ENCODE results near the gene DLGAP4. TPM values are rescaled to one million over a fixed set of nuclear protein-coding genes. Genes with fewer than 3 reads are reported as not detected.

DLGAP4 gene
- total and polyA plus RNA-seq, 2 of the 8 experiments (the other 6 are each of a cell fraction or from before 2014, with no cell fraction given), result 41.2 to 57.2 TPM

DNA sequence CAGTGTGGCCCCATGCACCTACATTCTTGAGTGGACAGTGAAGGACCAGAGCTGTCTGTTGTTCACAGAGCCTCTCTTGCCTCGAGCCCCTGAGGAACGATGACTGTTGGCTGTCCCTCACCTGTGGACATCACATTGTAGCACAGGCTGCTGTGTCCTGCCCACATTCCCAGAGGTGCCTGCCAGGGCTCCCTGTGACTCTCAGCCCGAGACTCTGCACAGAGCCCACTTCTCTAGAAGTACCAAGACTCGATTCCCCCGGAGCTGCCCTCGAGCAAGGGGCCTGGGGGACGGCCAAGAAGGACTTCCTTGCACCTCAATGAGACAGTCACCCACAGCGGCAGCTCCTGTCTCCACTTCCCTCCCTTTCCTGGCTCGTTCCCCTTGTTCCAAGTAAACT is 28.6 kb upstream of the DLGAP4 start:
- CTCF ChIA-PET (ENCODE audit: partially characterized antibody), result interaction anchor here (1.0 to 1.5 kb wide), 3 partner anchors 13 to 114 kb away, joined by 3 to 4 read pairs (median 3); no protein-coding TSS in a partner anchor
- FAIRE-seq (no peak), DNase-seq (ENCODE audit: low read depth in 1 of 2, low spot score in 2 of 2) (peak in 1 of 2 experiments; percentile 34)
- no peak overlapping the region for H2BK15ac ChIP-seq (ENCODE audit: low read length)
- no peak overlapping the region for H3K27ac ChIP-seq (ENCODE audit: low read depth, low read length)
- no peak overlapping the region for H4K5ac ChIP-seq (ENCODE audit: insufficient read length, low read depth, low read length)
- H3K4me3 ChIP-seq (ENCODE audit: extremely low read depth in 1 of 4, insufficient read depth in 2 of 4, low read depth in 3 of 4, low read length in 4 of 4), result no peak overlapping the region
- peaks cover 0 to 5% of the 10 kb centered on the region in 2 experiments for H4K20me1 ChIP-seq (replicated peaks in 1 of 2; ENCODE audit: control insufficient read depth in 1 of 2, insufficient read depth in 2 of 2, low read length in 2 of 2)
- H3K79me1 ChIP-seq (ENCODE audit: low read depth, low read length), result no peaks in the 10 kb centered on the region
- no peak overlapping the region for H2AFZ ChIP-seq (ENCODE audit: low read length)
- H2BK12ac ChIP-seq (ENCODE audit: low read depth, low read length), result no peak overlapping the region
- no peak overlapping the region for H4K8ac ChIP-seq (ENCODE audit: extremely low read depth, insufficient read depth, low read length)
- H3K9me3 ChIP-seq (ENCODE audit: insufficient read depth in 2 of 2, low read depth in 1 of 2, low read length in 1 of 2), result no peaks in the 10 kb centered on the region
- no peak overlapping the region for H3K14ac ChIP-seq (ENCODE audit: insufficient read length)
- H3K4me2 ChIP-seq (ENCODE audit: insufficient read depth in 1 of 2, low read depth in 2 of 2, low read length in 2 of 2), result no peak overlapping the region
- no peak overlapping the region for H3K9ac ChIP-seq (replicated peaks in 1 of 4; ENCODE audit: extremely low read depth in 1 of 4, low read depth in 3 of 4, low read length in 3 of 4)
- no peaks in the 10 kb centered on the region for H3K79me2 ChIP-seq (ENCODE audit: control insufficient read depth in 1 of 2, insufficient read depth in 2 of 2, low read length in 2 of 2)
- POLR2A ChIA-PET (ENCODE audit: partially characterized antibody), result no interaction called here
- 91% methylated on average over 9 of the region's 9 CpGs; no CpG with 5 or more reads in 1 of the 2 experiments for WGBS, 2 experiments (ENCODE audit: extremely low coverage in 1 of 2, insufficient coverage in 1 of 2, insufficient read length in 1 of 2, insufficient replicate concordance in 2 of 2, low coverage in 1 of 2, low lambda C conversion rate in 2 of 2, missing lambda C conversion rate in 1 of 2)
- H2BK5ac ChIP-seq (ENCODE audit: low read depth, low read length), result no peak overlapping the region
- H3K23me2 ChIP-seq (ENCODE audit: low read depth, low read length), result peaks cover 4% of the 10 kb centered on the region; the same call in 1 of the 2 replicates
- H2AK5ac ChIP-seq (ENCODE audit: low read depth, low read length), result no peak overlapping the region
- H2BK20ac ChIP-seq (ENCODE audit: low read length), result no peak overlapping the region
- H3K4me1 ChIP-seq (replicated peaks in 1 of 4; ENCODE audit: control insufficient read depth in 3 of 4, insufficient read depth in 4 of 4, low read length in 3 of 4), result no peaks in the 10 kb centered on the region; a peak in 2 of 7 replicates
- H4K91ac ChIP-seq (replicated peaks; ENCODE audit: insufficient read length, low read length), result no peak overlapping the region
- no peak for TF ChIP-seq POLR2A (IDR thresholded peaks at IDR 0.05; ENCODE audit: control extremely low read depth in 1 of 2, low read depth in 2 of 2, low read length in 2 of 2)
- TF ChIP-seq, protein P1, sequence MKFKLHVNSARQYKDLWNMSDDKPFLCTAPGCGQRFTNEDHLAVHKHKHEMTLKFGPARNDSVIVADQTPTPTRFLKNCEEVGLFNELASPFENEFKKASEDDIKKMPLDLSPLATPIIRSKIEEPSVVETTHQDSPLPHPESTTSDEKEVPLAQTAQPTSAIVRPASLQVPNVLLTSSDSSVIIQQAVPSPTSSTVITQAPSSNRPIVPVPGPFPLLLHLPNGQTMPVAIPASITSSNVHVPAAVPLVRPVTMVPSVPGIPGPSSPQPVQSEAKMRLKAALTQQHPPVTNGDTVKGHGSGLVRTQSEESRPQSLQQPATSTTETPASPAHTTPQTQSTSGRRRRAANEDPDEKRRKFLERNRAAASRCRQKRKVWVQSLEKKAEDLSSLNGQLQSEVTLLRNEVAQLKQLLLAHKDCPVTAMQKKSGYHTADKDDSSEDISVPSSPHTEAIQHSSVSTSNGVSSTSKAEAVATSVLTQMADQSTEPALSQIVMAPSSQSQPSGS (IDR thresholded peaks at IDR 0.05; ENCODE audit: low read length), result no peak
- no peak for TF ChIP-seq ZNF274 (IDR thresholded peaks at IDR 0.05; ENCODE audit: borderline replicate concordance, extremely low read depth, low read length)
- no peak for TF ChIP-seq CHD2 (IDR thresholded peaks at IDR 0.05; ENCODE audit: low read length)
- no peak overlapping the region for H3K23ac ChIP-seq (ENCODE audit: insufficient read length)
- H3K27me3 ChIP-seq (replicated peaks in 1 of 4; ENCODE audit: control insufficient read depth in 3 of 4, extremely low read depth in 1 of 4, insufficient read depth in 3 of 4, low read length in 3 of 4), result no peaks in the 10 kb centered on the region
- no peak overlapping the region for H2BK120ac ChIP-seq (replicated peaks; ENCODE audit: low read depth, low read length)
- H3K18ac ChIP-seq (ENCODE audit: extremely low read depth, low read length), result no peak overlapping the region
- H3K36me3 ChIP-seq (ENCODE audit: control insufficient read depth in 2 of 4, insufficient read depth in 4 of 4, low read length in 3 of 4), result no peaks in the 10 kb centered on the region
- no peak overlapping the region for H3K56ac ChIP-seq (replicated peaks; ENCODE audit: insufficient read length, low read depth, low read length)
- H3K4ac ChIP-seq (replicated peaks; ENCODE audit: insufficient read length, low read depth, low read length), result no peak overlapping the region

Data from H1 (cell line).